ENCODE data around the gene AMZ2. TPM values are rescaled to one million over a fixed set of nuclear protein-coding genes. Genes with fewer than 3 reads are reported as not detected.
"Not testable (repeated sequence)": the region's sequence is repeated elsewhere in the genome, so short reads cannot be mapped to it uniquely, and the experiment has no call there.

AMZ2 gene
- total RNA-seq, 1 donor from 2014 or later: 58.3 TPM

DNA sequence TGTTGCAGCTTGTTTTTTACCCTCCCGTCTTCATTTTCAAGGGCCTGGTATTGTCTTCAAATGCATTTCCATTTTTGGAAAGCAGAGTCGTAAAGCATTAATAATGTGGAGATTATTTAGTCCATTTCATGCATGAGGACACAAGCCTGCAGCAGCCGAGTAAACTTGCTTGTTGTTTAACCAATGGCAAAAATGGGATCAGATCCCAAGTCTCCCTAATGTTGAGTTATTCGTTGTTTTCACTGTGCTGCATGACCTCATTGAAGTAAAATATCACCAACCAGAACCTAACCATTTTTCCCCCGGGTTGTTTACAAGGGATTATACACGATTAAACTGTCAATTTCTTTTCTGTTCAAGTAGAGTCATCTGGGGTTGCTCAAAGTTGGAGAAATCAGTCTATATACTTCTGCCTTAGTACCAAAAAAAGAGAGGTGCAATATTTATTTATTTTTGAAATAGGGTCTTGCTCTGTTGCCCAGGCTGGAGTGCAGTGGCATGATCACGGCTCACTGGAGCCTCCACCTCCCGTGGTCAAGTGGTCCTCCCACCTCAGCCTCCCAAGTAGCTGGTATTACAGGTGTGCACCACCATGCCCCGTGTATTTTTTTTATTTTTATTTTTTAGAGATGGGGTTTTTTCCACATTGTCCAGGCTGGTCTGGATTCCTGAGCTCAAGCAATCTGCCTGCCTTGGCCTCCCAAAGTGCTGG, 12.4 kb downstream of the AMZ2 start:
- Mint-ChIP-seq H3K27ac (no peak overlapping the region), H3K27me3 (peaks cover 18% of the 10 kb centered on the region), H3K36me3 (ENCODE audit: insufficient read depth) (peaks cover 7% of the 10 kb centered on the region), H3K9me3 (ENCODE audit: low read depth) (no peaks in the 10 kb centered on the region), H3K4me3 (ENCODE audit: low read depth) (no peak overlapping the region), H3K4me1 (ENCODE audit: low read depth) (peaks cover 1% of the 10 kb centered on the region)
- TF ChIP-seq, protein P1, sequence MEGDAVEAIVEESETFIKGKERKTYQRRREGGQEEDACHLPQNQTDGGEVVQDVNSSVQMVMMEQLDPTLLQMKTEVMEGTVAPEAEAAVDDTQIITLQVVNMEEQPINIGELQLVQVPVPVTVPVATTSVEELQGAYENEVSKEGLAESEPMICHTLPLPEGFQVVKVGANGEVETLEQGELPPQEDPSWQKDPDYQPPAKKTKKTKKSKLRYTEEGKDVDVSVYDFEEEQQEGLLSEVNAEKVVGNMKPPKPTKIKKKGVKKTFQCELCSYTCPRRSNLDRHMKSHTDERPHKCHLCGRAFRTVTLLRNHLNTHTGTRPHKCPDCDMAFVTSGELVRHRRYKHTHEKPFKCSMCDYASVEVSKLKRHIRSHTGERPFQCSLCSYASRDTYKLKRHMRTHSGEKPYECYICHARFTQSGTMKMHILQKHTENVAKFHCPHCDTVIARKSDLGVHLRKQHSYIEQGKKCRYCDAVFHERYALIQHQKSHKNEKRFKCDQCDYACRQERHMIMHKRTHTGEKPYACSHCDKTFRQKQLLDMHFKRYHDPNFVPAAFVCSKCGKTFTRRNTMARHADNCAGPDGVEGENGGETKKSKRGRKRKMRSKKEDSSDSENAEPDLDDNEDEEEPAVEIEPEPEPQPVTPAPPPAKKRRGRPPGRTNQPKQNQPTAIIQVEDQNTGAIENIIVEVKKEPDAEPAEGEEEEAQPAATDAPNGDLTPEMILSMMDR (IDR thresholded peaks at IDR 0.05; ENCODE audit: unreplicated experiment): no peak
- no peak for DNase-seq (ENCODE audit: low spot score, unreplicated experiment)

- not testable (repeated sequence) for DNase-seq (ENCODE audit: low spot score, unreplicated experiment); H3K4me1 Mint-ChIP-seq (ENCODE audit: low read depth); H3K36me3 Mint-ChIP-seq (ENCODE audit: insufficient read depth); H3K4me3 Mint-ChIP-seq (ENCODE audit: low read depth); H3K27ac Mint-ChIP-seq; H3K9me3 Mint-ChIP-seq (ENCODE audit: low read depth)
- H3K27me3 Mint-ChIP-seq: peaks cover 18% of the 10 kb centered on the region
Observed at GRCh38 chr17:68262467-68262866, 14.6 kb downstream of the AMZ2 start.

DNA sequence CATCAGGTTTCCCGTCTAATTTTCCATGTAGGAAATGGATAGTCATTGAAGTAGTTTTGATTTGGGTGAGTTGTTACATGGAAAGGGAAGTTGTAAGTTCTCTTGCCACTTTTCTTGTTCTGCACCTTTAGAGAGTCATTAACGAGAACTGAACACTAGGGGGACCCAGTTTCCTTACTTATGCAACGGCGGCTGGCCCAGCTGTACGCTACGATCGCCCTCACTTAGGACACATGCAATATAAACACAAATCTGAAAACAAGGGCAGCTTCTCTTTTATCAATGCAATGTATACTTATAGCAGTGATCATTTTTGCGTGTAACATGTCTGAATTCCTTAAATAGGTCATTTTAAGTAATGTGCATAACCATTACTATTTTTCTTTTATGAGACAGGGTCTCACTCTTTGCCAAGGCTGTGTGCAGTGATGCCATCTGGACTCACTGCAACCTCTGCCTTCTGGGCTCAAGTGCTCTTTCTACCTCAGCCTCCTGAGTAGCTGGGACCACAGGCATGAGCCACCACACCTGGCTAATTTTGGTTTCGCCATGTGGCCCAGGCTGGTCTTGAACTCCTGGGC, 15.3 kb downstream of the AMZ2 start:
- not testable (repeated sequence) for H3K4me1 Mint-ChIP-seq (ENCODE audit: low read depth); H3K27ac Mint-ChIP-seq; DNase-seq (ENCODE audit: low spot score, unreplicated experiment); H3K36me3 Mint-ChIP-seq (ENCODE audit: insufficient read depth); H3K4me3 Mint-ChIP-seq (ENCODE audit: low read depth); H3K9me3 Mint-ChIP-seq (ENCODE audit: low read depth)
- H3K27me3 Mint-ChIP-seq: peaks cover 16% of the 10 kb centered on the region
- TF ChIP-seq, protein P1 (IDR thresholded peaks at IDR 0.05; ENCODE audit: unreplicated experiment): peak; percentile 71

- not testable (repeated sequence) for H3K9me3 Mint-ChIP-seq (ENCODE audit: low read depth); H3K4me1 Mint-ChIP-seq (ENCODE audit: low read depth)
Observed at GRCh38 chr17:68265833-68266232, 18.0 kb downstream of the AMZ2 start.

GRCh38 chr17:68273722-68274121, 25.9 kb downstream of the AMZ2 start:
- H3K9me3 Mint-ChIP-seq (ENCODE audit: low read depth): peaks cover 4% of the 10 kb centered on the region
- no peak for DNase-seq (ENCODE audit: low spot score, unreplicated experiment)
- H3K36me3 Mint-ChIP-seq (ENCODE audit: insufficient read depth): no peaks in the 10 kb centered on the region
- no peaks in the 10 kb centered on the region for H3K4me1 Mint-ChIP-seq (ENCODE audit: low read depth)
- no peaks in the 10 kb centered on the region for H3K27me3 Mint-ChIP-seq
- TF ChIP-seq, protein P1 (IDR thresholded peaks at IDR 0.05; ENCODE audit: unreplicated experiment): no peak
- no peak overlapping the region for H3K27ac Mint-ChIP-seq
- H3K4me3 Mint-ChIP-seq (ENCODE audit: low read depth): no peak overlapping the region

More at GRCh38 chr17:68265833-68266232, 18.0 kb downstream of the AMZ2 start:
- not testable (repeated sequence) for H3K27me3 Mint-ChIP-seq; DNase-seq (ENCODE audit: low spot score, unreplicated experiment); H3K27ac Mint-ChIP-seq; H3K4me3 Mint-ChIP-seq (ENCODE audit: low read depth); H3K36me3 Mint-ChIP-seq (ENCODE audit: insufficient read depth)

GRCh38 chr17:68276339-68276738, 28.5 kb downstream of the AMZ2 start:
- not testable (repeated sequence) for H3K27ac Mint-ChIP-seq; DNase-seq (ENCODE audit: low spot score, unreplicated experiment); H3K36me3 Mint-ChIP-seq (ENCODE audit: insufficient read depth); H3K4me3 Mint-ChIP-seq (ENCODE audit: low read depth); H3K4me1 Mint-ChIP-seq (ENCODE audit: low read depth); H3K9me3 Mint-ChIP-seq (ENCODE audit: low read depth); H3K27me3 Mint-ChIP-seq

GRCh38 chr17:68277807-68278206, 30.0 kb downstream of the AMZ2 start:
- H3K27ac Mint-ChIP-seq: no peak overlapping the region
- H3K4me3 Mint-ChIP-seq (ENCODE audit: low read depth): no peak overlapping the region
- peaks cover 1% of the 10 kb centered on the region for H3K36me3 Mint-ChIP-seq (ENCODE audit: insufficient read depth)
- no peaks in the 10 kb centered on the region for H3K4me1 Mint-ChIP-seq (ENCODE audit: low read depth)
- H3K27me3 Mint-ChIP-seq: no peaks in the 10 kb centered on the region
- no peak for DNase-seq (ENCODE audit: low spot score, unreplicated experiment)
- peaks cover 9% of the 10 kb centered on the region for H3K9me3 Mint-ChIP-seq (ENCODE audit: low read depth)
- TF ChIP-seq, protein P1 (IDR thresholded peaks at IDR 0.05; ENCODE audit: unreplicated experiment): no peak

- not testable (repeated sequence) for H3K27me3 Mint-ChIP-seq; H3K36me3 Mint-ChIP-seq (ENCODE audit: insufficient read depth); H3K4me1 Mint-ChIP-seq (ENCODE audit: low read depth); H3K9me3 Mint-ChIP-seq (ENCODE audit: low read depth); H3K4me3 Mint-ChIP-seq (ENCODE audit: low read depth); H3K27ac Mint-ChIP-seq; DNase-seq (ENCODE audit: low spot score, unreplicated experiment)
Observed at GRCh38 chr17:68281965-68282364, 34.1 kb downstream of the AMZ2 start.

All from progenitor cell of endocrine pancreas (in vitro differentiated cells).